ENCODE measurements around the gene GPRC5D. TPM values are rescaled to one million over a fixed set of nuclear protein-coding genes. Genes with fewer than 3 reads are reported as not detected.

The GPRC5D gene
- polyA plus RNA-seq, 1 of the 3 experiments (the other 2 are of a cell fraction), result not detected

- Histone ChIP-seq H3K4me1 (ENCODE audit: control insufficient read depth in 1 of 2, insufficient read depth in 2 of 2, low read depth in 1 of 2, low read length in 1 of 2) (no peaks in the 10 kb centered on the region), H3K27me3 (ENCODE audit: insufficient read depth) (no peaks in the 10 kb centered on the region), H2AFZ (ENCODE audit: low read depth) (no peak overlapping the region), H3K27ac (ENCODE audit: low read depth in 2 of 2, low read length in 1 of 2) (no peak overlapping the region), H3K9me3 (no peaks in the 10 kb centered on the region), H4K20me1 (ENCODE audit: insufficient read depth) (no peaks in the 10 kb centered on the region), H3K4me2 (no peak overlapping the region), H3K4me3 (ENCODE audit: low read depth in 2 of 2, low read length in 1 of 2) (no peak overlapping the region), H3K9me2 (no peaks in the 10 kb centered on the region), H3K79me2 (ENCODE audit: insufficient read depth) (no peaks in the 10 kb centered on the region), H3K36me3 (replicated peaks in 1 of 2; ENCODE audit: control insufficient read depth in 1 of 2, insufficient read depth in 2 of 2, low read length in 1 of 2) (no peaks in the 10 kb centered on the region), H3K9ac (no peak overlapping the region), H3F3A (replicated peaks; ENCODE audit: insufficient read depth) (no peaks in the 10 kb centered on the region)
- POLR2A ChIA-PET, result no interaction called here
- CTCF ChIA-PET, result interaction anchor here (0.5 to 1.5 kb wide), 3 partner anchors 38 to 383 kb away, joined by 3 read pairs; no protein-coding TSS in a partner anchor
- TF ChIP-seq REST (IDR thresholded peaks at IDR 0.05; ENCODE audit: low read depth, low read length) (no peak), NFIC (IDR thresholded peaks at IDR 0.05; ENCODE audit: borderline replicate concordance) (no peak), RXRA (IDR thresholded peaks at IDR 0.05; ENCODE audit: borderline replicate concordance, low read depth) (no peak), POLR2AphosphoS5 (IDR thresholded peaks at IDR 0.05; ENCODE audit: low read depth, low read length) (no peak), SMC3 (IDR thresholded peaks at IDR 0.05; ENCODE audit: low read depth, low read length) (no peak), FOXM1 (IDR thresholded peaks at IDR 0.05; ENCODE audit: low read depth) (no peak), JUND (IDR thresholded peaks at IDR 0.05) (no peak), FOSL2 (IDR thresholded peaks at IDR 0.05; ENCODE audit: borderline replicate concordance, low read depth) (no peak), MEF2A (IDR thresholded peaks at IDR 0.05; ENCODE audit: borderline replicate concordance, low read depth) (no peak), YY1 (IDR thresholded peaks at IDR 0.05; ENCODE audit: low read depth) (no peak), EP300 (IDR thresholded peaks at IDR 0.05; ENCODE audit: borderline replicate concordance in 1 of 2, low read depth in 1 of 2, low read length in 1 of 2) (no peak), MAX (IDR thresholded peaks at IDR 0.05; ENCODE audit: low read depth) (no peak), RFX5 (IDR thresholded peaks at IDR 0.05; ENCODE audit: low read length) (no peak), TCF12 (IDR thresholded peaks at IDR 0.05) (no peak)
- TF ChIP-seq, protein P1, sequence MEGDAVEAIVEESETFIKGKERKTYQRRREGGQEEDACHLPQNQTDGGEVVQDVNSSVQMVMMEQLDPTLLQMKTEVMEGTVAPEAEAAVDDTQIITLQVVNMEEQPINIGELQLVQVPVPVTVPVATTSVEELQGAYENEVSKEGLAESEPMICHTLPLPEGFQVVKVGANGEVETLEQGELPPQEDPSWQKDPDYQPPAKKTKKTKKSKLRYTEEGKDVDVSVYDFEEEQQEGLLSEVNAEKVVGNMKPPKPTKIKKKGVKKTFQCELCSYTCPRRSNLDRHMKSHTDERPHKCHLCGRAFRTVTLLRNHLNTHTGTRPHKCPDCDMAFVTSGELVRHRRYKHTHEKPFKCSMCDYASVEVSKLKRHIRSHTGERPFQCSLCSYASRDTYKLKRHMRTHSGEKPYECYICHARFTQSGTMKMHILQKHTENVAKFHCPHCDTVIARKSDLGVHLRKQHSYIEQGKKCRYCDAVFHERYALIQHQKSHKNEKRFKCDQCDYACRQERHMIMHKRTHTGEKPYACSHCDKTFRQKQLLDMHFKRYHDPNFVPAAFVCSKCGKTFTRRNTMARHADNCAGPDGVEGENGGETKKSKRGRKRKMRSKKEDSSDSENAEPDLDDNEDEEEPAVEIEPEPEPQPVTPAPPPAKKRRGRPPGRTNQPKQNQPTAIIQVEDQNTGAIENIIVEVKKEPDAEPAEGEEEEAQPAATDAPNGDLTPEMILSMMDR (IDR thresholded peaks at IDR 0.05), result no peak
- TF ChIP-seq, protein P2, sequence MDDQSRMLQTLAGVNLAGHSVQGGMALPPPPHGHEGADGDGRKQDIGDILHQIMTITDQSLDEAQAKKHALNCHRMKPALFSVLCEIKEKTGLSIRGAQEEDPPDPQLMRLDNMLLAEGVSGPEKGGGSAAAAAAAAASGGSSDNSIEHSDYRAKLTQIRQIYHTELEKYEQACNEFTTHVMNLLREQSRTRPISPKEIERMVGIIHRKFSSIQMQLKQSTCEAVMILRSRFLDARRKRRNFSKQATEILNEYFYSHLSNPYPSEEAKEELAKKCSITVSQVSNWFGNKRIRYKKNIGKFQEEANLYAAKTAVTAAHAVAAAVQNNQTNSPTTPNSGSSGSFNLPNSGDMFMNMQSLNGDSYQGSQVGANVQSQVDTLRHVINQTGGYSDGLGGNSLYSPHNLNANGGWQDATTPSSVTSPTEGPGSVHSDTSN (IDR thresholded peaks at IDR 0.05), result no peak
- WGBS (ENCODE audit: low lambda C conversion rate), result 63% methylated on average over 4 of the region's 4 CpGs
- no peak for DNase-seq
Measured at GRCh38 chr12:12954356-12954755, 2.4 kb upstream of the GPRC5D start.

All from SK-N-SH (cell line).